ENCODE measurements around the gene SEC22B. TPM values are rescaled to one million over a fixed set of nuclear protein-coding genes. Genes with fewer than 3 reads are reported as not detected.
A peak's percentile ranks its signal among the peaks of the same experiment; 100 is the strongest.
"Not testable (repeated sequence)": the region's sequence is repeated elsewhere in the genome, so short reads cannot be mapped to it uniquely, and the experiment has no call there.

Gene SEC22B
- total RNA-seq, 1 experiment from 2014 or later, result 38.4 TPM

DNA sequence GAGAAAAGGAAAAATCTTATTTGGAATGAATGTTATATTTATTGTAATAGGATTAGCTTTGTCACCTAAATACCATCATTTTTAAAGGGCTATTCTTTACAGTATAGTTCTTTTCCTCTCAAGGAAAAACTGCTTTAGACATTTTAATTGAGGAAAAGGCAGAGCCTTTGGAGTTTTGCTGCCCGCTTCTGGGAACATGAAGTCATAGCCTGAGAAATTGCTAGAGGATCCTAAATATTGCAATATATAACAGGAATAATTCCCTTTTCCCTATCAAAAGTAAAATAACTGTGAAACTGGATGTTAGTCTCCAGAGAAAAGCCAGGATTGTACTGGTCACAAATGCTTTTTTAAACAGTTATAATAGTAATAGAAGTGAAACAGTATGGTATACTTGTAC, 30.5 kb downstream of the SEC22B start:
- not testable (repeated sequence) for DNase-seq (ENCODE audit: low read depth)

DNA sequence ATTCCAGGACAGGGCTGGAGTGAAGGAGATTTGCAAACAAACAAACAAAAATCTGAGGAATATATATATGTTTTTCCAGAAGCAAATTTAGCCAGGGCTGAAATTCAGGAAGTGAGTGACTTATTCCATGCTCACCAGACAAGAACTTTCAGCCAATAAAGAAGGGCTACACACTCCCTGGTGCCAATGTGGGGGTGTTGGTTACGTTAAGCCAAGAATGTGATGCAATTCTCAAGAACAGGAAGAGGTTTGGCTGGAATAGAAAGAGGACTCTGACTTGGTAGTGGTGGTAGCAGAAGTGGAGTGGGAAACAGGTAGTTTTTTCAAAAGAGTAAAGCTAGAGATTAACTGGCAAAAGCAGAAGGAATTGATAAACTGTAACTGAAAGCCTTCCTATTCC, 31.7 kb downstream of the SEC22B start:
- not testable (repeated sequence) for DNase-seq (ENCODE audit: low read depth)

DNA sequence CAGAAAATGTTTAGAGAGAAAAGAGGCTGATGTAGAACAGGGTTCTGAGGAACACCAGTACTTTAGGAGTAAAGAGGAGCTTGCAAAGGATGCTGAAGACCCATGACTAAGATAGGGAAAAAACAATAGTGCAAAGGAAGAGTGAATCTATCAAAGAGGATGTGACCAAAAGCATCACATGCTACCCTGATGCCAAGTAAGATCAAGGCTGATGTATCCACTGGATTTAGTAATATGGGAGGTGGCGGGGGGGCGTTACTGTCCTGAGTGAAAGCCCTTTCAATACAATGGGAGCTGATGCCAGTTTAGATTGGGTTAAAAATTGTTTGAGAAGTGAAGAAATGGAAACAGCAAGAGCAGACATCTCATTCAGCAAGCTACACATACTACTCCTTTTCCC, 32.2 kb downstream of the SEC22B start:
- DNase-seq (ENCODE audit: low read depth), result not testable (repeated sequence)

DNA sequence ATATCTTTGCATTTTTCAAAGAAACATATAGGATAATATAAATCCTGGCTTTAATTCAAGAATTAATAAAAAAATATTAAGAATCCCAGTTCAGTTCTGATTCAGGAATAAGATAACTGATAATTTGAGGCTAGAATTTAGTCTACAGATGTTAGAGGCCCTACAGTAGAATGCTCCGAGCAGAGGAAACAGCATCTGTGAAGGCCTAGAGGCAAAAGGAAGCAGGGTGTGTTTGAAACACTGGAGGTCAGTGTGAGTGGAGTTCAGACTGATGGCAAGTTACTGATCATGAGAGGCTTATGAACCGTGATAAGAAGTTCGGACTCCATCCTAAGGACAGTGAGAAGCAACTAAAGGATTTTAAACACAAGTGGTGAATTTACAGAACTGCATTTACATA, 33.0 kb downstream of the SEC22B start:
- peak; percentile 7 for DNase-seq (ENCODE audit: low read depth)

DNA sequence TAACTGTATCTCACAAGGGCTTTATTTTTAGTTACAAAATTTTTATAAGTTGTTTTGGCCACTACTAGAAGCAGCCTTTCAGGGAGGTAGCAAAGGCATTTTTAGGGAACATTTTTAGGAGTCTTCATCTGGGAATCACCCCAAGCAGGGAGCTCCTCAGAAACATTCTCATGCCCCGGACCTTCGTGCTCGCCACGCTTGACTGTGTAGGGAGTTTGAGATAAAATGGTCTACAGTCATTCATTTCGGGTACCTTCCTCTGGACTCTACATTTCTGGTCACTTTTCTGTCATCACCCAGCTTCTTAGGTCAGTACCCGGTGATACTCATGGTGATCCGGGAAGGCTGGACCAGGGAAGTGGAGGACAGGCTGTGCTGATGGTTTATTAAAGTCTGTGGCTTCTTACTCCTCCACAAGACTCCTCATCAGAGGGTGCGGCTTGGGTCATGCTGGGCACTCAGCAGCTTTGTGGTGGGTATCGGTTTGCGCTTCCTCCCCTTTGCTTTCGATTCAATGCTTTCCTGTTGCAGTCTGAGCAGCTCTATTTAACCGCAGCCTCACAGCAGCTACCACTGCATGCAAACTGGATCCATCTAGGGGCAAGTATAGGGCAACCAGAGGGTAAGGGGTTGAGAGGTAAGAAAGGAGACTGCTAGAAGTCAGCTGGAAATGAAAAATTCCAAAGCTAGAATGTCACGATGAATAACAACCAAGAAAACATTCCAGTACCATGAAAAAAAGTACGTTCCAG, 33.6 kb downstream of the SEC22B start:
- peak; percentile 26 for DNase-seq (ENCODE audit: low read depth)

DNA sequence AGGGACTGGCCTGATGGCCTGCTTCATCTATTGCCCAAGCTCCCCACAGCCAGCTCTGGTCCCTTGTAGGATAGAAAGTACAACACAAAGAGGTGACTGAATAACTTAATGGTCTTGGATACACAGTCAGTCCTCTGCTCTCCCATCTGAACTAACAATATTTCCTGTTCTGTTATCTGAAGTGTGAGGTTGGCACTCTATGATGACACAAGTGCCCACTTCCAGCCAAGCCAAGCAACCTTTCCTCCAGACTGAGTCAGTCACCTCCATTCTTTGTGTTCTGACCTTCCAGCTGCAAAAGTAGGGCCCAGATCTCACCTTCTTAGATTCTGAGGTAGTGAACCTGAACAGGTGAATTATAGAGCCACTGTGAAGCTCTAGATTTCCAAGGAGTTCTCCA, 34.5 kb downstream of the SEC22B start:
- DNase-seq (ENCODE audit: low read depth), result not testable (repeated sequence)

DNA sequence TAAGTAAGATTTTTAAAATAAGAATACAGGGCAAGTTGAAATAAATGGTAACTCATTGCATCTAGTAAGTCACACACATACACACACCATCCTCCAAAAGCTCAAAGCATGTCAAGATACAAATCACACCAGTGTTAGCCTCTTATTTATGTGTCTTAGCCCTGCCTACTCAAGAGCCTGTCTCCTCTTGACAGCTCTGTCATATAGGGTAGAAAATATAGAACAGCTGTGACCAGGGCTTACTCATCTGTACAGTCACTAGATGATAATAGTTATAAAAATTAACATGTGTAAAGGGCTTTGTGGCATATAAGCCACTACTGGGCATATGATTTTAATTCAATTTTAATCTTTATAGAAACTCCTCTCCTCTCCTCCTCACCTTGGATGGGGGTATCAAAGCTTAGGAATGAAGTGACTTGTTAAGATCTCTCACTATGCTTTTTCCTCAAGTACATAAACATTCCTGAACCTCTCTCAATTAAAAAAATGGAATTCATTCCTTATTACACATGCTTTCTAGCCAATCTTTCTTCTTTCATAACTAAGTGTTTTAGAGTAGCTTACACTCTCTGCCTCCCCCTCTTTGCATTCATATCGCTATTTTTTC, 35.6 kb downstream of the SEC22B start:
- DNase-seq (ENCODE audit: low read depth), result not testable (repeated sequence)

DNA sequence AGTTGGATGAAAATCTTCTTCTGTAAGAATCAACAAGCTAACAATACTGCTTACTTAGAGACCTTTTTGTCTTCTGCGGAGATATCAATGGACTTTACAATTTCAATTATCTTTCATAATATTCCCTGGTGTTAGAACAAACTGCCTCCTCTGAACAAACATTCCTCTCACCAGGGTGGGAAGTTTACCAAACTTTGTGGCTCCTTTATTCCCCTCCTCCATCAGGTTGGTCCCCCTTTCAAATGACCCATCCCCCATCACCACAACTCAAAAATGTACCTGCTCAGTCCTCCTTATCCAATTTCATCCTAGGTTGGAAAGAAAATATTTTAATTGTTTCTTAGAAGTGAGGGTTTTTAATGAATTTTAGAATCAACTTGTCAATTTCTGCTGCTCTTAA, 40.2 kb downstream of the SEC22B start:
- DNase-seq (ENCODE audit: low read depth), result not testable (repeated sequence)

DNA sequence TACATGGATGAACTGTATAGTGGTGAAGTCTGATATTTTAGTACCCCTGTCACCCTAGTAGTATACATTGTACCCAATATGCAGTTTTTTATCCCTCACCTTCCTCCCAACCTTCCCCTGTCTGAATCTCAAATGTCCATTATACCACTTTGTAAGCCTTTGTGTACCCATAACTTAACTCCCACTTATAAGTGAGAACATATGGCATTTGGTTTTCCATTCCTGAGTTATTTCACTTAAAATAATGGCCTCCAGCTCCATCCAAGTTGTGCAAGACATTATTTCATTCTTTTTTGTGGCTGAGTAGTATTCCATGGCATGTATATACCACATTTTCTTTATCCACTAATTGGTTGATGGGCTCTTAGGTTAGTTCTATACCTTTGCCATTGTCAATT, 42.4 kb downstream of the SEC22B start:
- not testable (repeated sequence) for DNase-seq (ENCODE audit: low read depth)

DNA sequence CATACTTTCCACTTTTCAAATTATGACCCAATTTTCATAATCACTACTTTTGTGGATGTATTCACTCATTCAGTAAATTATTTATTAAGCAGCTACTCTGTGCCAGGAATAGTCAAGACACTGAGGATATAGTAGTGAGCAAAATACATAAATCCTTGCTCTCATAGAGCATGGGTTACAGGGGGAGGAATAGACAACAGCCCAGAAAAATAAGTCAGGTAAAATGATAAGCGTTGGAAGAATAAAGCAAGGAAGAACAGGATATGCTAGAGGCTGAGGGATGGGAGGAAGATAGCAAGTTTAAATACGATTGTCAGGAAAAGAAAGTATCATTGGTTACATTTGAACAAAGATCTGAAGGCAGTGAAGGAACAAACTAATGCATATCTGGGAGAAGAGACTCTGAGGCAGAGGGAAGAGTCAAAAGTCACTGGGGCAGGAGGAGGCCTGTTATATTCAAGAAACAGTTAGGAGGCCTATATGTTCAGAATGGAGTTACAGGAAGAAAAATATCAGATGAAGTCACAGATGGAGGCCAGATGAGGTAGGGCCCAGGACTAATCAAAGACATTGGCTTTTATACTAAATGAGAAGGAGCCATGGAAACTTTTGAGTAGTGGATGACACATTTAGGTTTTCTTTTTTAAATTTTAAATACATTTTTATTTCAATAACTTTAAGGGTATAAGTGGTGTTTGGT, 42.9 kb downstream of the SEC22B start:
- DNase-seq (ENCODE audit: low read depth), result peak; percentile 14

DNA sequence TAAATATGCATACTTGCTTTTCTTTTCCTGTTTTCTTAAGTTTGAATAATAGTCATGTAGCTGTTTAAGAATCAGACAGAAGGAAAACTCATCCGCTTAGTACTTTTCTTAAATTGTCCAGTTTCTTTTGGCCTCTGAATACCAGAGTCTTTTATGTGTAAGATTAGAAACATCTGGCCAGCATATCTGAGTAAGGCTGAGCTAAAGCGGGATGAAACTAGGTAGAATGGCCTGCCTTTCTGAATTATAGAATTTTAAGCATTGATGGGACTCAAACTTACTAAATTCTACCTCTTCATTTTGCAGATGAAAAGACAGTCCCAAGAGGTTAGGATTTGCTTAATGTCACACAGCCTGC, 43.9 kb downstream of the SEC22B start:
- DNase-seq (ENCODE audit: low read depth), result not testable (repeated sequence)

DNA sequence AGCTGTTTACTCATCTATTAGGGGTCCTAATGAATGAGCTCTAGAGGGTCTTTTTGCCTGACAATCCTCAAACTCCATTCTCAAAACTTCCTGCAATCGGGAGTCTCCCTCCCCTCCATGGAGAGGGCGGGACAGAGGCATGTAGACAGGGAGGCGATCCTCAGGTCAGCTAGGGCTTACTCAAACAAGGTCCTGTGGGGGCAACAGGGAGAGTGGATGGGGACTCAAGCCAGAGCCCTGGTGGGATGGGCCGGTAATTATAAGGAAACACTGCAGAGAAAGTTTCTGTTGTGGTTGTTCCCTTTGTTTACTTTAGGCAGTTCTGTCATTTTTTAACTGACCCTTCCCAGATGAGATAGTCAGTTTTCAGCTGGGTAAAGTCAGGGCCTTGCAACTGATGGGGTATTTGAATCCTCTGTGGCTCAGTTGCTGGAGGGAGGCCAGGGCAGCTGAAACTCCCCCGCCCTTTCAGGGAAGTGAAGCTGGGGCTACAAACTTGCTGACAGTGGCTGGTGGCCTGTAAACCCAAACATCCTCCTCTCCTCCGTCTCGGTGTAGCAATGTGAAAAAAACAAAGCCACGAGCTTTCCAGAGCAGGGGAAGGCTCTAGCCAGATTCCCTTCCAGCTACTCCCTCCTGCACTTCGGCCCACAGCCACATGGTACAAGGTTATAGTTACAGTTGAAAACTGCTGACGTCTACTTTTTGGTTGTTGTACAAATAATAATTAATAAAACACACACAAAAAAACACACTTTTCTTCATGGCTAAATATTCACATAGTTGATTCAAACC, 44.5 kb downstream of the SEC22B start:
- peak; percentile 75 for DNase-seq (ENCODE audit: low read depth)

DNA sequence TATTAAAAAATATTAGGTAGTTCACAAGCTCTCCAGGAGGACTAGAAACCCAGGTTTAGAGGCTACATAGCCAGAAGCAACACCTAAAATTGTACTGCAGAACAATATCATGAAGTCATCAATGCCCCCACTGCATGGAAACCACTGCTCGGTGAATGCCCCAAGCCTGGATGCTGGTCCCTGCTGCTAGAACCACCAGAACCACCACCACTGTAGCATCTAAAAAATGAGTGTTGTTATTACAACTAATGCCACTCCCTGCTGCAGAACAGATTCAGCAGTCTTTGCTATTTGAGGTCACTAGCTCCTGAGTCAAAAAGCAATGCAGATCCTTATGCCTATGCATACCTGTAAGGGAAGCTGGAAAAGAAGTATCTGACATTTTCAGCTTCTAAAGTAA, 48.4 kb downstream of the SEC22B start:
- DNase-seq (ENCODE audit: low read depth), result not testable (repeated sequence)

DNA sequence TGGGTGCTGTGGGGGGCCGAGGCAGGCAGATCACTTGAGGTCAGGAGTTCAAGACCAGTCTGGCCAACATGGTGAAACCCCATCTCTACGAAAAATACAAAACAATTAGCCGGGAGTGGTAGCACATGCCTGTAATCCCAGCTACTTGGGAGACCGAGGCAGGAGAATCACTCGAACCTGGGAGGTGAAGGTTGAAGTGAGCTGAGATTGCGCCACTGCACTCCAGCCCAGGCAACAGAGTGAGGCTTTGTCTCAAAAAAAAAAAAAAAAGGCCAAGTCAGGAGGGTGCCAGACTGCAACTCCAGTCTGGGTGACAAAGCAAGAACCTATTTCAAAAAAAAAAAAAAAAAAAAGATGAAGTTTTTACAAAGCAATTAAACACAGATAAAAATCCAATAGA, 50.1 kb downstream of the SEC22B start:
- not testable (repeated sequence) for DNase-seq (ENCODE audit: low read depth)

DNA sequence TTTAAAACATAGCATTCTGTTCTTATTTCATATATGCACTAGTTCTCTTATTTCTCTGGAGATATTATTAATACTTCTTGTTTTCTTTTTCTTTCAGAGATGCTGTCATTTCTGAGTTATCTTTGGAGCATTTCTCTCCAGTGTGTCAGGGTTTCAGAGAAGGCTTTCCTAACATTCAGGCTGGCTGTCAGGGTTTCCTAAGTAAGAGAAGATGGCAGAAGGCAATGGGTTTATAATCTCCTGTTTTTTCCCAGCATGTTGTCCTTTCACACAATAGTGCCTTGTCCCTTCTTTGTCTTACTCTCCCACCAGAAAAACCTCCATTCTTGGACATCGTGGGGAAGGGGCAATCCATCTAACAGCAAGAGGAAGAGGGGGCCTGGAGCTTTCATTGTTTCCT, 51.7 kb downstream of the SEC22B start:
- not testable (repeated sequence) for DNase-seq (ENCODE audit: low read depth)

DNA sequence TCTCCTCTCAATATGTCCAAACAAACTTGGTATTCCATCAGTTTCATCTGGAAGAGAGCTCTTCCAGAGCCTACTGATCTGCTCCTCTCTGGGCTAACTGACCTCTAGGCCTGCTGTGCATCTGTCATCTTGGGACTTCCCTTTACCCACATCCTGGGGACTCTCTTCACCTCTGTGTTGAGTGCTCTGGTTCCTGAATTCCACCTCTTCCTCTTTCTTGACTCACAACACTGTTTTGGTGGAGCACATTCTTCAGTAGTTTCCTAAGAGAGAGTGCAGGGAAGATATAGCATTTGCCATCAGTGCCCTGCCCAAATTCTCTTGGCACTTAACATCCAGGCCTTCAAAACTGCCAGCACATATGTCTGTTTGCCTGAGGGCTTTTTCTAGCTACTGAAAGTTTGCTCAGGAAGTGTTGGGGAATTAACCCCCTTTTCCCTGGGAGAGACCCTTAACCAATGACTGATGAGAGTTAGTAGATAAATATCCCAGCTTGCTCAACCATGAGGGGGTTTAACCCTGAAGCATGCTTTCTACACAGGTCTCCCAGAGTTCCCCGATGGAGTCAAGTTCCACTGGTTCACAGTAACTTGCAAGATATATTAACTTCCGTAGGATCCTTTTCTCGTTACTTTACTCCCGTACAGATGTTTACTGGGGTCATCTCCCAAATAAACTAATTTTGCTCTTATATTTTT, 52.4 kb downstream of the SEC22B start:
- peak; percentile 52 for DNase-seq (ENCODE audit: low read depth)

DNA sequence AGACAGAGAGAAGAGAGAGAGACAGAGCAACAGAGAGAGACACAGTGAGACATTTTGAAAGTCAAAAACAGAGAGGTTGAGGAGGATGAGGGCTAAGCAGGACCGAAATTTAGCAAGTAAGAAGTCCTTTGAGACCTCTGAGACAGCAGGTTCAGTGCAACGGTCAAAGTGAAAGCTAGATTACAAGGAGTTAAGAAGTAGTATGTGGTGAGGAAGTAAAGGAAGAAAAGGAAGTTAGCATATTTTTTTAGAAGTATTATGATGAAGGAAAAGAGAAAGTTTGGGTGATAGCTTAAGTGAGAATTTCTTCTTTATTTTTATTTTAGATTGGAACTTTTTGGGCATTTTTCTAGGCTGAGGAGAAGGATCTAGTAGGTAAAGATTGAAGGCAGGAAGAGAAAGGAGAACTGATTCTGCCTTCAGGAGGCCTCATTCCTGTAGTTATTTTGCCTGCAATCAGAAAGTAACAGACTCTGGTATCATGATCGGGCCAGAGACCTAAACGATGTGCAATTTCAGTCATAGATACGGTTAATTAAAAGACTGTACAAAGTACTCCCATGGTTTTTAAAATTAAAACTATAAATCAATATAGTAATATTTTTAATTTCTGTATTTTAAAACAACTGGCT, 53.9 kb downstream of the SEC22B start:
- DNase-seq (ENCODE audit: low read depth), result not testable (repeated sequence)

DNA sequence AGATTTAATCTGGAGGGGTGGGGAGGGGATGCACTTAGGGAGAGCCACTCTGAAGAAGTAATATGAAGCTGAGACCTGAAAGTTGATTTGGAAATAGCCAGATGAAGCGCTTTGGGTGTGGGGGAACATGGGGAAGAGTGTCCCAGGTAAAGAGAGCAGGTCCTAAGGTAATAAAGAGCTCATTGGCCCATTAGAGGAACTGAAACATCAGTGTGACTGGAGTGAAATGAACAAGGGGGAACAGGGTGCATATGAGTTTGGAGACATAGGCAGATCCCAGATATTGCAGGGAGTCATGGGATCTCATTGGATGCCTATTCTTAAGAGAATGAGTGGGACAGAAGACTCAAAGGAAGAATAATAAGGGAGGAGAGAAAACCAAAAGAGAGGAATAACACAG, 54.5 kb downstream of the SEC22B start:
- not testable (repeated sequence) for DNase-seq (ENCODE audit: low read depth)

DNA sequence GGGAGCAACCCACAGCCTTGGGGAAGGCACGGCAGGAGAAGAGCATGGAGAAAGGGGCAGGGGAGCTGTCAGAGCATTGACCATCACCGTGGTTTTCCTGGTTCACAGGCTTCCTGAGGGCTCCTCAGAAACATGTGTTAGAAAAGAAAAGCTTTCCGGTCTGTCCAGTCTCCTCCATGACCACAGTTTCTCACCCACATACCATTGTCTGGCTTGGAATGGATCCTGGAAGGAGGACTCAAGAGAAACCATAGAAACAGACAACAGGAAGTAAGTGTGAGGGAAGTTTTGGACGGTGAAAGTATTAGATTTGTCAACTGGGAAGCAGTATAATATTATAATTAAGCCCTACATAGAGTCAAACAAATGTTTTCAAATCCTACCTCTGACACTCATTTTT, 55.8 kb downstream of the SEC22B start:
- DNase-seq (ENCODE audit: low read depth), result not testable (repeated sequence)

DNA sequence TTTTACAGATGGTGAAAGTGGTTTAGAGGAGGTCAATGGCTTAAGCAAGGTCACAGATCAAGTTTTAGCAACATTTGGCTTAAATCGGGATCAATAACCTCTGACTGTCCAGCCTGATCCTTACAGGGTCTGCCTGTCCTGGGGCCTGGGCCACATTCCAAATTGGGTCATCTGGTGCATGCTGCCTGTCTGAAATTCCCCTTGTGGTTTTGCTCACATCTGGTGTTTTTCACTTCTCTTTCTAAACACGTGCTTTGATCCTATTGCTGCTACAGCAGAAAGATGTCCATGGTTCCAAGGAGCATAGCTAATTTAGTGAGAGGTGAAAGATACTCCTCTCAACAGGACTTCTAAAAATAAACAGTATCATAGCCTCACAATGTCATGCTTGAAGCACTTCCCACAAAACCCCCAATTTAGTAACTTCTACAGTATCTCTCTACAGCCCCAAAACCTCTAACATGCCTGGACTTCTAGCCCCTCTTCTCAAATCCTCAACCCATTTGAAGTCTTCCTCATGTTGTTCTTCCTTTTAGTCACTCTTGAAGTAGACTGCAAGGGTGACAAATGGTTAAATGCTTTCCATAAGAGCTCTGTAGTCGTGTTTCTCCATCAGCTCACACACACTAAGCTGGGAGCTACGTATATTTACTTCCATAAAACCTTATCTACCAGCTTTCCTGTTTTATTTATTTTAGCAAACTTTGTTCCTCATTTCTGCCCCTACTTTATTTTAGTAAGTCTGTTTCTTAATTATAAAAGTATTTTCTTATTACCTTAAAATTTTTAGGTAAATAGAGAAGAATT, 58.7 kb downstream of the SEC22B start:
- peak; percentile 55 for DNase-seq (ENCODE audit: low read depth)

Data from RPMI7951 (cell line).